ENCODE data around the gene GHRHR.

The GHRHR gene

GRCh38 chr7:30923774-30924413, 39.9 kb upstream of the GHRHR start:
- no peak overlapping the region for H3K4me3 Mint-ChIP-seq
- H3K36me3 Mint-ChIP-seq (ENCODE audit: low read depth), result no peaks in the 10 kb centered on the region
- no peak overlapping the region for H3K27ac Mint-ChIP-seq
- H3K4me1 Mint-ChIP-seq (ENCODE audit: low read depth), result no peaks in the 10 kb centered on the region
- no peaks in the 10 kb centered on the region for H3K27me3 Mint-ChIP-seq
- no peaks in the 10 kb centered on the region for H3K9me3 Mint-ChIP-seq
- intact Hi-C loops (cut with micrococcal nuclease), result no loop called here

DNA sequence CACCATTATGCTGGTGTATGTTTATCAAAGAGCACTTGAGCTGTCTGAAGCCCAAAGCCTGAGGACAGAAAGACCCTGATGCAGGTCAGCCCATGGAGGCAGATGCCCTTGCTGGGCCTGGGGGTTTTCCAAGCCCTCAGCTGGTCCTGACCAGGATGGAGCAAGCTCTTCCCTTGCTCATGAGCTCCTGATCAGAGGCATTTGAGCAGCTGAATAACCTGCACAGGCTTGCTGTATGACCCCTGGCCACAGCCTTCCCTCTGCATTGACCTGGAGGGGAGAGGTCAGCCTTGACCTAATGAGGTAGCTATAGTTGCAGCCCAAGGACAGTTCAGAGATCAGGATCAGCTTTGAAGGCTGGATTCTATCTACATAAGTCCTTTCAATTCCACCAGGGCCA, 39.1 kb upstream of the GHRHR start:
- Mint-ChIP-seq H3K4me3 (no peak overlapping the region), H3K4me1 (ENCODE audit: low read depth) (no peaks in the 10 kb centered on the region), H3K9me3 (no peaks in the 10 kb centered on the region), H3K27ac (no peak overlapping the region), H3K27me3 (no peaks in the 10 kb centered on the region), H3K36me3 (ENCODE audit: low read depth) (no peaks in the 10 kb centered on the region)
- intact Hi-C loops (cut with micrococcal nuclease), result no loop called here

DNA sequence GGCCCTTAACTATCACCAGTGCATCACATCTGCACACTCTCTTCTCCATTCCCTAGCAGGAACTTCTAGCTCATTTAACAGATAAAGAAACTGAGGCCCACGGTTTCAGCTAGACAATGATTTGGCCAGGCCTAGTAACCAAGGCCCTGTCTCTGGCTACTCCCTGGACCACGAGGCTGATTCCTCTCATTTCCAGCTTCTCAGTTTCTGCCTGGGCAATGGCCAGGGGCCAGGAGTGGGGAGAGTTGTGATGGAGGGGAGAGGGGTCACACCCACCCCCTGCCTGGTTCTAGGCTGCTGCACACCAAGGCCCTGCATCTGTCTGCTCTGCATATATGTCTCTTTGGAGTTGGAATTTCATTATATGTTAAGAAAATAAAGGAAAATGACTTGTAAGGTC, 38.6 kb upstream of the GHRHR start:
- H3K27me3 Mint-ChIP-seq, result no peaks in the 10 kb centered on the region
- no peaks in the 10 kb centered on the region for H3K36me3 Mint-ChIP-seq (ENCODE audit: low read depth)
- no peaks in the 10 kb centered on the region for H3K9me3 Mint-ChIP-seq
- no peak overlapping the region for H3K27ac Mint-ChIP-seq
- no peaks in the 10 kb centered on the region for H3K4me1 Mint-ChIP-seq (ENCODE audit: low read depth)
- intact Hi-C loops (cut with micrococcal nuclease), result no loop called here
- no peak overlapping the region for H3K4me3 Mint-ChIP-seq

DNA sequence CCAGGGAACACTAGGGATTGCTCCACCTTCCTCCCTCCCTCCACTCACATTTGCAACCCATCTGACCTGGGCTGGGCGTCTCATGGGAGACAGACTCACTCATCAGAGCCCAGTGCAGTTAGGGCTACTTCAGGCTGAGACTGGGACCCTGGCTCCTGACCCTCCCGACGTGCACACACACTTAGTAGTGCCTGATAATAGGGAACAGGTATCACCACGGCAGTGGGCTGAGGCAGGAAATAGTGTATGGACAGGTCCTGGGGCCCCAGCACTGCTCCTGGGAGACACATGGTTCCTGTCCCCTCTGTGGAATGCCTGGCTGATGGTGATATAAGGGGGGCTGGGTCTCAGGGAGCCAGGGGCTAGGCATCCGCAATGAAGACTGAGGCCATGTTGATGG, 37.8 kb upstream of the GHRHR start:
- H3K9me3 Mint-ChIP-seq, result no peaks in the 10 kb centered on the region
- peaks cover 2% of the 10 kb centered on the region for H3K27me3 Mint-ChIP-seq
- no peak overlapping the region for H3K27ac Mint-ChIP-seq
- no peaks in the 10 kb centered on the region for H3K36me3 Mint-ChIP-seq (ENCODE audit: low read depth)
- intact Hi-C loops (cut with micrococcal nuclease), result no loop called here
- no peak overlapping the region for H3K4me3 Mint-ChIP-seq
- H3K4me1 Mint-ChIP-seq (ENCODE audit: low read depth), result no peaks in the 10 kb centered on the region

- H3K9me3 Mint-ChIP-seq, result no peaks in the 10 kb centered on the region
- no peak overlapping the region for H3K27ac Mint-ChIP-seq
- intact Hi-C loops (cut with micrococcal nuclease), result no loop called here
Observed at GRCh38 chr7:30926313-30926712, 37.4 kb upstream of the GHRHR start.

GRCh38 chr7:30927040-30927439, 36.7 kb upstream of the GHRHR start:
- H3K9me3 Mint-ChIP-seq, result no peaks in the 10 kb centered on the region
- no peak overlapping the region for H3K27ac Mint-ChIP-seq
- H3K36me3 Mint-ChIP-seq (ENCODE audit: low read depth), result no peaks in the 10 kb centered on the region
- no peak overlapping the region for H3K4me3 Mint-ChIP-seq
- intact Hi-C loops (cut with micrococcal nuclease), result no loop called here
- no peaks in the 10 kb centered on the region for H3K4me1 Mint-ChIP-seq (ENCODE audit: low read depth)
- peaks cover 2% of the 10 kb centered on the region for H3K27me3 Mint-ChIP-seq

More at GRCh38 chr7:30926313-30926712, 37.4 kb upstream of the GHRHR start:
- Mint-ChIP-seq H3K4me1 (ENCODE audit: low read depth) (no peaks in the 10 kb centered on the region), H3K27me3 (peaks cover 2% of the 10 kb centered on the region), H3K36me3 (ENCODE audit: low read depth) (no peaks in the 10 kb centered on the region), H3K4me3 (no peak overlapping the region)

- no peak overlapping the region for H3K4me3 Mint-ChIP-seq
- H3K4me1 Mint-ChIP-seq (ENCODE audit: low read depth), result no peaks in the 10 kb centered on the region
- peaks cover 2% of the 10 kb centered on the region for H3K27me3 Mint-ChIP-seq
- H3K9me3 Mint-ChIP-seq, result no peaks in the 10 kb centered on the region
- intact Hi-C loops (cut with micrococcal nuclease), result no loop called here
- H3K27ac Mint-ChIP-seq, result no peak overlapping the region
- H3K36me3 Mint-ChIP-seq (ENCODE audit: low read depth), result no peaks in the 10 kb centered on the region
Observed at GRCh38 chr7:30927559-30927958, 36.2 kb upstream of the GHRHR start.

- Mint-ChIP-seq H3K27ac (no peak overlapping the region), H3K36me3 (ENCODE audit: low read depth) (no peaks in the 10 kb centered on the region), H3K4me1 (ENCODE audit: low read depth) (no peaks in the 10 kb centered on the region), H3K9me3 (no peaks in the 10 kb centered on the region), H3K4me3 (no peak overlapping the region), H3K27me3 (peaks cover 2% of the 10 kb centered on the region)
- intact Hi-C loops (cut with micrococcal nuclease), result no loop called here
Observed at GRCh38 chr7:30928254-30928872, 35.4 kb upstream of the GHRHR start.

- Mint-ChIP-seq H3K4me1 (ENCODE audit: low read depth) (no peaks in the 10 kb centered on the region), H3K27me3 (peaks cover 2% of the 10 kb centered on the region), H3K27ac (no peak overlapping the region), H3K9me3 (no peaks in the 10 kb centered on the region), H3K4me3 (no peak overlapping the region), H3K36me3 (ENCODE audit: low read depth) (no peaks in the 10 kb centered on the region)
- intact Hi-C loops (cut with micrococcal nuclease), result no loop called here
Observed at GRCh38 chr7:30929686-30930085, 34.1 kb upstream of the GHRHR start.

- intact Hi-C loops (cut with micrococcal nuclease), result no loop called here
- Mint-ChIP-seq H3K9me3 (no peaks in the 10 kb centered on the region), H3K4me3 (no peak overlapping the region), H3K27me3 (peaks cover 4% of the 10 kb centered on the region), H3K36me3 (ENCODE audit: low read depth) (no peaks in the 10 kb centered on the region), H3K4me1 (ENCODE audit: low read depth) (no peaks in the 10 kb centered on the region), H3K27ac (no peak overlapping the region)
Observed at GRCh38 chr7:30930621-30931020, 33.1 kb upstream of the GHRHR start.

- Mint-ChIP-seq H3K4me3 (no peak overlapping the region), H3K9me3 (no peaks in the 10 kb centered on the region), H3K36me3 (ENCODE audit: low read depth) (no peaks in the 10 kb centered on the region), H3K4me1 (ENCODE audit: low read depth) (no peaks in the 10 kb centered on the region), H3K27ac (no peak overlapping the region), H3K27me3 (peaks cover 4% of the 10 kb centered on the region)
- intact Hi-C loops (cut with micrococcal nuclease), result no loop called here
Observed at GRCh38 chr7:30931161-30931928, 32.4 kb upstream of the GHRHR start.

DNA sequence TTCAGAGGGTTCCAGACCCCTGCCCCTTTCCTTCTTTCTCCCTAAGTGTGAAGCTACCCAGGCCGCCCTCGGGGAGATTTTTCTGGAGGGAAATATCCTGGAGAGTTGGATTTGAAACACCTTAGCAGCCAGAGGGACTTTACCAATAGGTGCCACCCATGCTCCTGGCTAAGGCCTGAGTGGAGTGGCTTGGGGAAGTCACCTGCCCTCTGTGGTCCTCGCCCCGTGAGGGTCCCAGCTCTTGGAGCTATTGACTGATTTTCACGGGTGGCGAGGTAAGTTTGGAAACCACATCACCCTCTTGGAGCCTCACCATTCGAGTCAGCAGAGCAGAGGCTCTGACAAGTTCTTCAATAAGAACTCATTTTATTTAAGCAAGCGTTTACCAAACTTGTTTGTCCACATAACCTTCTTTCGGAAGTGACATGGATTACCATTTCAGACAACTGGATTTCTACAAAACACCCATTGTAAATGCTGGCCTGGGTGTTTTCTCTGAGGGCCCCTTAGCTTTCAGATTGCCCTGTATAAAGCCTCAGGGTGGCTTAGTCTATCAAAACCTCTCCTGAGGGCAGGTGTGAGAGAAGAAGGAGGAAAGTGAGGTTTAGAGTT, 31.7 kb upstream of the GHRHR start:
- Mint-ChIP-seq H3K27ac (no peak overlapping the region), H3K9me3 (no peaks in the 10 kb centered on the region), H3K4me3 (no peak overlapping the region), H3K27me3 (peaks cover 7% of the 10 kb centered on the region), H3K36me3 (ENCODE audit: low read depth) (no peaks in the 10 kb centered on the region), H3K4me1 (ENCODE audit: low read depth) (no peaks in the 10 kb centered on the region)
- intact Hi-C loops (cut with micrococcal nuclease), result no loop called here

DNA sequence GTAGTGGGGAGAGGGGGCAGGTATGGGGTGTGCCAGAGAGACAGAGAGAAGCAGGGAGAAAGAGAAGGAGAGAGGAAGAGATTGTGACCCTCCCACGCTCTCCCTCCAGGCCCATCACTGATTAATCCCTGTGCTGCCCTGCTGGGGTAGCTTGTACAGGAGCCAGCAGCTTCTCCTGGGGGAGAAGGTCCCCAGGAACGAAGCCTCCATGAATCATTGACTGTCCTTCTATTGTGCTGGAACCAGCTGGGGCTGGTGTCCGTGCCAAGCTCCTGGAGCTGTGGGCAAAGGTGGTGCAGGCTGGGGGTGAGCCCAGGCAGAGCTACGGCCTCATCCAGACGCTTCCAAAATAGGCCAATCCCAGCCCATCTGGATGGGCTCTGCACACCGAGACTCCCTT, 31.2 kb upstream of the GHRHR start:
- no peaks in the 10 kb centered on the region for H3K36me3 Mint-ChIP-seq (ENCODE audit: low read depth)
- no peaks in the 10 kb centered on the region for H3K9me3 Mint-ChIP-seq
- no peaks in the 10 kb centered on the region for H3K4me1 Mint-ChIP-seq (ENCODE audit: low read depth)
- H3K4me3 Mint-ChIP-seq, result no peak overlapping the region
- no peak overlapping the region for H3K27ac Mint-ChIP-seq
- H3K27me3 Mint-ChIP-seq, result peaks cover 10% of the 10 kb centered on the region
- intact Hi-C loops (cut with micrococcal nuclease), result no loop called here

Measured in dendritic cell treated with granulocyte-macrophage colony-stimulating factor and Interleukin-4, amounts not matched to agents 40 ng/mL and 50 ng/mL, for 4 days (primary cell).